GM19239 (cell line): Measurements from ENCODE around the gene SLCO3A1.
A peak's percentile ranks its signal among the peaks of the same experiment; 100 is the strongest.
"Not testable (repeated sequence)": the region's sequence is repeated elsewhere in the genome, so short reads cannot be mapped to it uniquely, and the experiment has no call there.

Experiments
- DNase-seq: peaks from one replicate; pipeline ENCODE4 v3.0.0; 2011; ENCODE audit warnings: low spot score; ENCODE audit not compliant: insufficient read length
- FAIRE-seq: peaks from 2 replicates; lab custom pipeline; 2011; peaks lifted over from hg19 to GRCh38; lab: Jason Lieb, UNC

Gene SLCO3A1

DNA sequence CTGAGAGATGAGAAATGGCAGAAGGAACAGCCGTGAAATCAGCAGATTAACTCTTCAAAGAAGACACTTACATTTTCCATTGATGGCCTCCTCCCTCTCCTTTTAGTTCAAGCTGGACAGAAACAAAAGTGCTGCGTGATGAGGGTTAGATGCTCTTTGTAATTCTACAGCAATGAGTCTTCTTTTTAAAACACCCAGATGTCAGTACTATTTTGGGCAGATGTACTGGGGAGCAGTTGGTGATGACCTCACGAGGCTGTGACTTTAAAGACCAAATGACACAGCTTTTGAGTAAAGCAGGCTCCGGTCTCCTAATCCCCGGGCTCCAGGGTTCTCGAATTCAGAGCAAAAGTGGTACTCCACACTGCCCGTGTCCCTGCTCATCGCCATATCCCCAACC is 198.2 kb downstream of the SLCO3A1 start:
- FAIRE-seq (no peak), DNase-seq (no peak)

DNA sequence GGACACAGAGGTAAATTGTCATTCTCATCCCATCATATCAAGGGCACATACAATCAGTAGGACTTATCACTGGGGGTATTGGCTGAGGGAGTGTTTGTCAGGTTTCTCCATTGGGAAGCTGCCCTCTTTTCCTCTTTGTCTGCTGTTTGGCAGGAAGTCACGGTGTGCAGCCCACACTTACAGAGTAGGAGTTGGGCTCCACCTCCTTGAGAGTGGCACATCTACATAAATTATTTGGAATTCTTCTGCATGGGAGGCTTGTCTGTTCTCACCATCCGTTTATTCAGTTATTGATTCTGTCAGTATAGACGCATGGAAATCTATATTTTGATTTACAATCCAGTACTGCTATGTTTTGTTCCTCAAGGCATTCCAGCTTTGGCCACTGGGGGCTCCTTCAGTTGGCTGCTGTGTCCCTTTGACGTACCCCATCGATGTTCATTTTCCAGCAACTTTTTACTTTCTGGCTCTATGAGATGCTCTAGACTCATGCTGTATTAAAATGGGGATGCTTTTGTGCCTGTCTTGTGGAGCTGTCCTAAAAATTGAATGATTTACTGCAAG is 200.3 kb downstream of the SLCO3A1 start:
- DNase-seq (no peak), FAIRE-seq (no peak)

DNA sequence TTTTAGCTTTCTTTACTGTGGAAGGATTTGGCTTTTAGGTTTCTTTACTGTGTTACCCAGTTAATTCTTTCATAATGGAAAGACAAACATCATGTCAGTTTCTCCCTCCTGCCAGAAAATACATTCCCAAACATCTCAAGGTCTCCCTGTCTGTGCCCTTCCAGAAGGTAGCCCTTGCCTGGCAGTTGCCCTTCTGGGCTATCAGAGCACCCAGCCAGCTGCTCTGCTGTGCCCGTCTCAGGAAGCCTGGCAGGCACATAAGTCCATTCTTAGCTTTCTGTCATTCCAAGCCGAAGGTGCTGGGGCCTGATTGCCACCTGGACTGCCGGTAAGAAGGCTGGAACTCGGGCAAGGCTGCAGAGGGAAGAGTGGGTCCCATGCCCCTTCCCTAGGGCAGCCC is 203.4 kb downstream of the SLCO3A1 start:
- FAIRE-seq = no peak
- DNase-seq = no peak

DNA sequence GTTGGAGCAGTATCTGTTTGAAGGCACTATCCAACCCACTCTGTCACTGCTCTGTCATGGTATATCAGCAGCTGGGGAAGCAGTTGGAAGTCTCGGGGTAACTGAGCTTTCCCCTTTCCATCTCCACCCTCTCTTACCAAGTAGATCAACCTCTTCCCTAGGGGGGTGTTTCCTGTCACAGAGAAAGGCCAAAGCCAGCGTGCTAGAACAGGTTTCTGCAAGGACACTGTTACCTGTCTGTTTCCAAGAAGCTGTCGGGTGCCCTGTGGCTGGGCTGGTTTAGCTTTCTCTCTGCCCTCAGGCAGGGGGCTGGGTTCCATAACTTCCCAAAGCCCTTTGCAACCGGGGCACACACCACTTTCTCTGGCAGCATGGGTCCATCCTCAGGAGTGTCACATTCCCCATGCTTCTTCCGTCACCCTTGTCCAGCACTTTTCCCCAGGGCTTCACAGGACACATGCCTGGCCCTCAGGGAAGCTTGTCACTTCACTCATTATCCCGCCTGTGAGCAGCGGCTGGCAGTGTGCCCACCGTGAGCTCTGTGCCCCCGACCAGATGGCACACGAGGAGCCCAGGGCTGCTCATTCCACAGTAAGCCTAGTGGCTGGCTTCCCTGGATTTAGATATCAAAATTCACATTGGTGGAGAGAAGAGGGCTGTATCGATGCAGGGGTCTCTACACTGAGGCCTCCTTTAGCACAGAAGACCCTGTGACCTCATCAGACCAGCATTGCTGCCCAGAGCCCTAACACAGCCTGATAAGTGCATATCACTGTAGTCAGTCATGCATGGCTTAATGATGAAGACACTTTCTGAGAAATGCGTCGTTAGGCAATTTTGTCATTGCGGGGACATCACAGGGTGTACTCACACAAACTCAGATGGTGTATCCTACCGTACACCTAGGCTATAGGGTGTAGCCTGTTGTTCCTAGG is 205.8 kb downstream of the SLCO3A1 start:
- DNase-seq = no peak
- no peak for FAIRE-seq

DNA sequence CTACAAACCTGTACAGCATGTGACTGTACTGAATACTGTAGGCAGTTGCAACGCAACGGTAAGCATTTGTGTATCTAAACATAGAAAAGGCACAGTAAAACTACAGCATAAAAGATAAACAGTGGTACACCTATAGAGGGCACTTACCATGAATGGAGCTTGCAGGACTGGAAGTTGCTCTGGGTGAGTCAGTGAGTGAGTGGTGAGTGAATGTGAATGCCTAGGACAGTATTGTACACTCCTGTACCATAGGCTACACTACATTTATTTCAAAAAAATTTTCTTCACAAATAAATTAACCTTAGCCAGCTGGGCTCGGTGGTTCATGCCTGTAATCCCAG is 206.4 kb downstream of the SLCO3A1 start:
- DNase-seq, FAIRE-seq: not testable (repeated sequence)

DNA sequence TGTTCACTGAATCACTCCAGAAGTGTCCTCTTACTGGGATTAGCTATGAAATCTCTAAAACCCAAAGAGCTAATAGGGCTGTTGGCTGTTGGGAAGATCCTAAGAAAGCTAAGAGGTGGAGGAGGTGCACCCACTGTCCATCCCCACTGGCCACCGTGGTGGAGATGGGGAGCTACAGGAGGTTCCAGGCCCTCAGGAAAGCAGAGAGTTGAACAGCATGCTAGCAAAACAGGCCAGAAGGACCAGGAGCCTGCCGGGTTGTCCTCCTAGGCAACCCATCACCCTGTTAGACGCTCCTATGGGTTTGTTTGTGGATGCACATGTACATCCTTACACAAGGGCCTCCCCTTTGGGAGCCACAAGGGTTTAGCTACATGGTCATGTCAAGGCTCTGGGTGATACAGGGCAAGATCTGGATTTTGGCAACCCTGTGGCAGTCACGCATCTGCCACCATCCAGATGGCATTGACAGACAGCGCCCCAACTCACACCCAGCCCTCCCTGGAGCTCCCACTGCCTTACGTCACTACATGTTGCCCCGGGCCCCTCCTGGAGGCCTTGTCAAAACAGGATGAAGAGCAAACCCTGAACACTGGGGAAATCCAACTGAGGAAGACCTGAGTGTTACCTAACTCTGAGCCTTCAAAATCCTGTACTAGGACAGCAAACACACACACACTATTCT is 208.1 kb downstream of the SLCO3A1 start:
- FAIRE-seq = no peak
- DNase-seq = no peak

DNA sequence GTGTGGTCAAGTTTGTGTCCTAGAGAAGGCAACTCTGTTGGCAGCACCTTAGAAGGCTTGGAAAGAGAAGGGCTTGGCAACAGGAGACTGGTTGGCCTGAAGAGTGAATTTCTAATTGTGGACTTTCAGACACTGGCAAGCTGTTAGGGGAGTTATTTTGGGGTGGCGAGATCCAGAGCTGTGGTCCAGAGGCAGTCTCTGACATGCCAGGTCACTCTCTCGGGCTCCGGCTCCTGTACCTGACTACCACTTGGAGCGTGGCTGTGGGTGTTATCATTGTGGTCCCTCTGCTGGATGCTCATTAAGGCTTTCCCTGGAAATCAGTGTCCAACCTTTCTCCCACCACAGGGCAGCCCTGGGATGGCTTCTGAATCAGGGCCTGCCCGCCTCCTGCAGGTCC is 209.0 kb downstream of the SLCO3A1 start:
- DNase-seq = no peak
- no peak for FAIRE-seq

DNA sequence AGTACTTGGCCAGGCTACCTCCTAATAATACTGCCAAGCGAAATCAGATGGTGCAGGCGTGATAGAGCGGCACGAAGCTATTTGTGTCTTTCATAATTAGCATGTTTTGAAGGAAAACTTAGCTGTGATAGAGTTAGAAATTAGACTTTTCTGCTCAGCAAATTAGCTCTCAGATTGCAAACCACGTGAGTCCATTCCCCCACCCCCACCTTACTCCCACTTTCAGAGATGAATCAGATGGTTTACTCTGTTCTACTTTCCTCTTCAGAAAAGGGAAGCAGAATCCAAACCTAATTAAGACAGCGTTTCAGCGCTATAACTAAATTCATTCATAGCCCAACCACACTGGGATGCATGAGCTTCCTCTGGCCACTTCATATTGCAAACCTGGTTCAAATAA is 214.6 kb downstream of the SLCO3A1 start:
- DNase-seq = no peak
- FAIRE-seq = peak; percentile 68

DNA sequence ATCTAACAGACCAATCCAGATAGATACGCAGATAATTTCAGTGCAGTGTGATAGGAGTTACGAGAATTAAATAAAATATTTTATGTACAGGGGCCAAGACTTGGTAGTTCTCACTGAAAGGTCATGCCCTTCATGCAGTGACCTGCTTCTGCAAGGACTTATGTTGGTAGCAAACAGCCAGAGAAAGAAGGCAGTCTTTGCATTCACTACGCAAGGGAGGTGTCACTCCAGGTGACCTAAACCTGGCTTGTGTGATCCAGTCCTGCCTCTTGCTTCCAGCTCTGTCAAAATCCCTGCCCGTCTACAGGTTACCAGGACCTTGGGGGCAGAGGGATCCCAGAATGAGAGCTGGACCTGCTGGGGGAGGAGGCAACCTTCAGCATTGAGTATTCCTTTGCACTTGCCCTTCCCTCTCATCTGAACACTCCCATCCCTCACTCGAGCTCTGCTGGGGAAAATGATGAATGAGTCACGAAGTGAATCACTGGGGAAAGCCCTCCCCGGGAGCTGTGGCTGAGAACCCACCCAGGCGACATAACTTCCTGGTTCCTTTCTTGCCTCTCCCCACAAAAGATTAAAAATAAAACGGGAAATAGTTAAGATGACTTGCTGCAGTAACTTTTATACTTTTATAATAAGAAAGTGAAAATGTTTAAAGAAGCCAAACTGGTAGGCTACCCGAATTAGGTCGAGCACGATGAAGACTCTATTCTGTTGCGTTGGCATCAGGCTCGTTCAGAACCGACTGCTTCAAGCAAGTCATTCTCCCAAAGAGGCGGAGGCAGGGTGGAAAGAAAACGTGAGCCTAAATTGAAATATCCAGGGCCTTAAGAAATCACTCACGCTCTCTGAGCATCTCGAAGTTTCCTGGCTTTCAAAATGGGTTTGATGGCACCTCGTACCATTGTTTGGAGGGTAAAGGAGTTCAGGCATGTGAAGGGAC is 216.1 kb downstream of the SLCO3A1 start:
- DNase-seq (no peak), FAIRE-seq (peak; percentile 57)

DNA sequence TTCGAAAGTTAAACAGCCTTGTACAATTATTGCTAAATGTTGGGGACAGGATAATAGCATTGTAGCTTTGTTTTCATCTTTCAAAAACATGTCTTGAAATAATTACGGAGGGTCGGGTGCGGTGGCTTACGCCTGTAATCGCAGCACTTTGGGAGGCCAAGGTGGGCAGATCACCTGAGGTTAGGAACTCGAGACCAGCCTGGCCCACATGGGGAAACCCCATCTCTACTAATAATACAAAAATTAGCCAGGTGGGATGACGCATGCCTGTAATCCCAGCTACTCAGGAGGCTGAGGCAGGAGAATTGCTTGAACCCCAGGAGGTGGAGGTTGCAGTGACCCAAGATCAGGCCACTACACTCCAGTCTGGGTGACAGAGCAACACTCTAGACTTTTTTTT is 216.7 kb downstream of the SLCO3A1 start:
- not testable (repeated sequence) for FAIRE-seq, DNase-seq

DNA sequence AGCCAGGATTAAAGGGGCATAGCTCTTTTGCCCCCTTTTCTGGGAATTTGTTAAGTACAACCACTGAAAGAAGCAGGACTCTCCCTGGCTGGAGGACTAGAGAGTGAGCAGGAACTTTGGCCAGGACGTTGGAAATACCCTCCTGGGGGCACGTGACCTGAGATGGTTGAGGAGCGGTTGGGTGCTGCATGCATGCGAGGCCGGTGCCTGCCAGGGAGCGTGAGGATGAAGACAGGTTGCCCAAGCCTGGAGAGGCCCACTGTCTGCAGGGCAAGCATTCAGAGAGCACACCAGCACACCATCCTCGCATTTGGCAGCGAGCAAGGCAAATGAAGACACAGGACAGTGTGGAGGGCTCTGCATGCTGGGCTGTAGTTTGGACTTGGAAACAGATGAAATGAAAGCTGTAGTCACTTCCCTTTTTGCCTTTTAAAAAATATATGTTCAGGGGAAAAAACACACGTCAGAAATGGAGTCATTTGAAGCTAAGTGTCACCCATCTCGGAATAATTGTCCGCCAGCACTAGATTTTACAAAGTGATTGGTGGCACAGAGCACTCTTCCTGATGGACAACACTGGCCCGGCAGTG is 217.6 kb downstream of the SLCO3A1 start:
- no peak for DNase-seq
- no peak for FAIRE-seq

DNA sequence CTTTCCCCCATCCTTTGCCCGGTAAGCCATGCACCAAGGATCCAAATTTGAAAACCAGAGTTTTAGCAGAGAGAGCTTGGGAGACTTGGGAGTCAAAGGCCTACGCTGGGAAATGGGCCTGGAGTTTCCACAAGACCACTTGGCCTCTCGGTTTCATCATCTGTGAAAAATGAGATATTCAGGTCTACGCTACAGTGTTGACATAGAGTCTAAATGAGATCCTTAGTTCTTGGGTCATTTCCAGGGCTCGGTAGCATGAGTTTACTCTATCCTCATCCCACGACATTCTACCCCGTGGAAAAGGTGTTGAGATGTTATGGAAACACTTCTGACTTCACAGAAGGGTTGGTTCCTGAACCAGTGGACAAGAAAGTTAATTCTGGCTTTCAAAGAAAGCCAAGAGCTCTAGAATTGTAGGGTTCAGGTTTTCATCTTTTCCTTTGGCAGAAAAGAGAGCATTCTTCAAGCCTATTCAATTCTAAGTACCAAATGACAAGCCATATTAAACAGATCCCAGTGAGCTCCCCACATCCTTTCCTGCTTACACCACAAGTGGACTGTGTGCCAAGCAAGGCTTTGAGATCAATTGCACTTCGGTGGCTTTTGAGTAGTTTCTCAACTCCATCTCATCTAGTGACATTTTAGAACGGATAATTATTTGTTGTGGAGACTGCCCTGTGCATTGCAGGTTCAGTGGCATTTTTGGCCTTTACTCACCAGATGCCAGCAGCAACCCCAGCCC is 219.7 kb downstream of the SLCO3A1 start:
- FAIRE-seq (no peak), DNase-seq (no peak)

DNA sequence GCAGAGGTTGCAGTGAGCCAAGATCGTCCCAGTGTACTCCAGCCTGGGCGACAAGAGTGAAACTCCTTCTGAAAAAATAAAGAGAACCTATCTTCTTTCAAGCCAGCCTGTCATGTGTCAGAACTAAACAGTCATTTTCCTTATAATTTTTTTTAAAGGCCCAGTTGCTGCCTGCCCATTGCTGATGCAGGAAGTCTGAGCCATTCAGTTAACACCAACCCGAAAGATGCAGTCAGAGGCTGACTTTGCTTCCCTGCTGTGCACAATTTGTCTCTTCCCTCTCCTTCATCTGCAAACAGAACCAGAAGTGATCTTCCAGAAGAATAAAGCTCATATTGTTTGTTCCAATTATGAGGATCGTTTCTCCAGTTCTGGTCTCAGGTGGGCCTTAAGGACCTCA is 220.6 kb downstream of the SLCO3A1 start:
- FAIRE-seq (no peak), DNase-seq (no peak)

DNA sequence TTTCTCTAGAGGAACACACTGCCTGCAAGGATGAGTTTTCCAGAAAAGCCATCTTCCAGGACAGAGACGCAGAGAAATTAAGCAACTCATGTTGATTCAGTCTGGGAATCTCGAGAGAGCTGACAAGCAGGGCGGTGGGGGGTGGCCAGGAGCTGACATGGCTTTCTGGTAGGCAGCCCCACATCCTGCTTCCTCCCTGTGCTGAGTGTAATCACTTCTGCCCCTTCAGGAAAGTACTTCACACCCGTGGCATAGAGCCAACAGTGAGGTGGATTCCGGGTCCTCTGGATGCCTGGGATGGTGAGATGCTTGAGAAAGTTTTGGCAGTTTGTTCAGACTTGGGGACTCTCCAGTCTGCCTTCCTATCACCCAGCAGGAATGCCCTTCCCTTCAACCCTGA is 221.1 kb downstream of the SLCO3A1 start:
- no peak for DNase-seq
- no peak for FAIRE-seq

DNA sequence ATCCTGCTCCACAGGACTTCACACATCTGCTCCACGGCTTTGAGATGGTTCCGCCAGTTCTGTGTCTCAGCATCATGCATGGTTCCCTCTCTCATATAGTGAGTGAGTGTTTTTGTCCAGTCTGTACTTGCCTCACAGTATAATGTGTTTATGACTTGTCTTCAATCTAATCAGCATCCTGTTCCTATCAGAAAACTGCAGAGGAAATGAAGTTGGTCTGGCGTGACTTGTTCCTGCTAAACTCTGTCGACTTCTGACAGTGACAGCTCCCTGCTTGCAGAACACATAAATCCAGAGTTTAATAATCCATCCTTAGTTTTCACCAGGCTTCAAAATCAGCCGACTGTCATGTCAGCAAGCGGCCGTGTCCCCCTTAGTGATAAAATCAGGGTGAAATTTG is 222.3 kb downstream of the SLCO3A1 start:
- DNase-seq (no peak), FAIRE-seq (no peak)

DNA sequence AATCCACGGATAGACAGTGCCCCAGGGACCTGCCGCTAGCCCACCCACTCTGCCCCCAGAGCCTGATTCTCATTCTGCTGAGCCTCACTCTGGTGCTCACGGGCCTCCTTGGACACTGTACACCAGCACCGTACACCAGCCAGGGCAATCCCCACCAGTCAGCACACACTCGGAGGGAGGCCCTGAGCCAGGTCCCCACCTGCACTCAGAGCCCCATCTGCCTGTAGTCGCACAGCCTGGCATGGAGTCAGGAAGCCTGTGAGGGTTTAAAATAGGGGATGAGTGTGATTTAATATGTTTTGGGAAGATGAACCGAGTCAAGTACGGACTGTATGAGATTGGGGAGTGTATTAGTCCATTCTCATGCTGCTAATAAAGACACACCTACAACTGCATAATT is 223.0 kb downstream of the SLCO3A1 start:
- no peak for DNase-seq

DNA sequence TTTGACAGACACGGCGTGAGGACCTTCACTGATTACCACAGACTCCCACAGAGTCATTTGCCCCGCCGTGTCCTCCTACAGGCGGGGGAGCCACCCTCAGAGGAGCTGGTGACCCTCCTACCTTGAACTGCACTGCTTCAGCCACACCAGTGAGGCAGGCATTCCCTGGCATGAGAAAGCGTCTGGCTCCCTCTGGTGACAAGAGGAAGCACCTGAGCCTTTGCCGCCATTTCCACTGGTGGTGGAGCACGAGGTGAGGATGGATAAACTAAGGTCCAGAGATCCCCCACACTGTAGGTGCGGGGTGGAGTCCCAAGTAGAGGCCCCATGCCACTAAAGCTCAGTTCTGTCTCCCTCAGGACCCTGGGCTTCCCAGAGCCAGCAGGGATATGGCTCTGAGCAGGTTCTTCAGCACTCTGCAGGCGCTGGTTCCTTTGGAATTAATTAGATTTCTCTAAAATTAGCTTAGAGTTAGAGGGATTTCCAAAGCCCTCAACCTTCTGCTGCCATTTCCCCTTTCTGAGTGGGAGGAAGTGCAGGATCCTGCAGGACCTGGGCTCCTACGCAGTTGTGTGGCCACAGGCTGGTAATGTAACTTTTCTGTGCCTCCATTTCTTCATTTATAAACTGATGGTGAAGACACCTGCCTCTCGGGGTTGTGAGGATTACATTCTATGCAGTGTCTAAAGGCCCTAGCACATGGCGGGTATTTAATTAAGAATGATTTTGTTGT is 224.0 kb downstream of the SLCO3A1 start:
- FAIRE-seq = peak; percentile 64
- DNase-seq = peak; percentile 54

More for the DNA sequence above, 223.0 kb downstream of the SLCO3A1 start:
- FAIRE-seq = no peak

DNA sequence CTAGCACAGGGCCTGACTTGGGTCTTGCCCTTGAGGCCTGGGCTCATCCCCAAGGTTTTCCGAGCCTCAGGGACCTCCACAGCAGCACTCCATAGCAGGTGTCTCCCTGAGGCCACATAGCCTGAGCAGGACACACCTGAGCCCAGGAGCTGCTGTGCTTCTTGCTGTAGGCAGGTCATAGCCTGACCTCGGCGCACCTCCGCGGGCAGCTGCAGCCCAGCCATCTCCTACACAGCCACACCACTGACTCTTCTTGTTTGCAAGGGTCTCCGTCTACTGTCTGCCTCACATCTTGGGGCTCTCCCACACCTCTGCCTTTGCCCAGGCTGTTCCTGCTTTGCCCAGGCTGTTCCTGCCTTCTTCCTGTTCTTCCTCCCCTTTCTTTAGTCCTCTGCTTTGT is 224.8 kb downstream of the SLCO3A1 start:
- no peak for FAIRE-seq
- no peak for DNase-seq
